ENCODE data around the gene PDXP. TPM values are rescaled to one million over a fixed set of nuclear protein-coding genes. Genes with fewer than 3 reads are reported as not detected.

The PDXP gene
- total and polyA plus RNA-seq, 2 of the 13 experiments (the other 11 are each of a cell fraction or from before 2014, with no cell fraction given) = 58.2 to 70.6 TPM

DNA sequence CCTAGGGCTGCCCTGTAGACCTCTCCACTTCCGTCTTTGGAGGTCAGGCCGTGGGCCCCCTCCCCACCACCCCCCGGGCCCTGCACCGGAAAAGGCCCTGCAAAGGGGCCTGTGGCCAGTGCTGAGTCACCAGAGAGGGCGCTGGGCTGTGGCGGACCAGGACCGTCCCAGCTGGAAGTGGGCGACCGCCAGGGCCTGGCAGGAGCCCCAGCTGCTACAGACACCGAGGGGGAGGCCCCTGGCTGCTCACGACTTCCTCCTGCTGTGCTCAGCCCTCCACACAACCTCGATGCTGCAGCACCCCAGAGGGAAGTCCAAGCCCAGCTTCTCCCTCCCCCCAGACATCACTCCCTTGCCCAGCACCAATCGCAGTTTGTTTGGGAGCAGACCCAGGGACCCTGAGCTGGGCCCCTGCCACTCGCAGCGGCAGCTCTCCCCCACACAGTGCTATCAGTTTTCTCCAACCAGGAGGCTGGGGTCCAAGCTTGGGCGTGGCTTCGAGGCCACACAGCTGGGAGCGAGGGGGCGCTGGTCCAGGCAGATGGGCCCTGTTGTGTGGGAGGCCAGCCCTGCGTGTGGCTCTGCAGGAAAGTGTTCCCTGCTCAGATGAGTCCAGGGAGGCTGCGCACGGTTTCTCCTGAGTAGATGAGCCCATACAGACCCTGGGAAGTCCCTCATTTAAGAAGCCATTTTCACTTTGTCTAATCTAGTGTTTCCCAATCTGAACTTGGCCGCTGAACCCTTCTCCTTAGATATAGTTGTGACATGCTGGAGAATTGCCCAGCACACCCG lies 24.7 kb upstream of the PDXP start (continued):
- no peak for TF ChIP-seq PAX8 (CRISPR knock-in tag; IDR thresholded peaks at IDR 0.05; ENCODE audit: borderline replicate concordance)
- TF ChIP-seq ZBTB10 (CRISPR knock-in tag; IDR thresholded peaks at IDR 0.05; ENCODE audit: borderline replicate concordance) = no peak; the same call in 1 of the 2 replicates
- no peak for TF ChIP-seq JUNB (CRISPR knock-in tag; IDR thresholded peaks at IDR 0.05; ENCODE audit: borderline replicate concordance)
- 0 out of 2 replicates have a peak, but pooled peaks have one; percentile 15 for TF ChIP-seq RAD21 (CRISPR knock-in tag; IDR thresholded peaks at IDR 0.05)
- 0 out of 2 replicates have a peak, but pooled peaks have one; percentile 50 for TF ChIP-seq BRF2 (CRISPR knock-in tag; IDR thresholded peaks at IDR 0.05)
- no peak for TF ChIP-seq NCOR1 (IDR thresholded peaks at IDR 0.05; ENCODE audit: borderline replicate concordance, low read length)
- peak; percentile 3; the same call in 1 of the 2 replicates for TF ChIP-seq ATF7-NPFF (CRISPR knock-in tag; IDR thresholded peaks at IDR 0.05; ENCODE audit: low read depth)
- TF ChIP-seq ZNF317 (CRISPR knock-in tag; IDR thresholded peaks at IDR 0.05) = peak; percentile 85
- no peak for TF ChIP-seq DNMT1 (CRISPR knock-in tag; IDR thresholded peaks at IDR 0.05)
- no peak for TF ChIP-seq ZIK1 (CRISPR knock-in tag; IDR thresholded peaks at IDR 0.05; ENCODE audit: borderline replicate concordance, low read depth)
- no peak for TF ChIP-seq ZNF75D (CRISPR knock-in tag; IDR thresholded peaks at IDR 0.05; ENCODE audit: borderline replicate concordance)
- no peak for TF ChIP-seq BRD4 (CRISPR knock-in tag; IDR thresholded peaks at IDR 0.05)
- peak; percentile 61; the same call in 1 of the 2 replicates for TF ChIP-seq HDAC2 (CRISPR knock-in tag; IDR thresholded peaks at IDR 0.05)
- TF ChIP-seq NRL (CRISPR knock-in tag; IDR thresholded peaks at IDR 0.05; ENCODE audit: borderline replicate concordance) = peak; percentile 17; the same call in 1 of the 2 replicates
- TF ChIP-seq, protein P1, sequence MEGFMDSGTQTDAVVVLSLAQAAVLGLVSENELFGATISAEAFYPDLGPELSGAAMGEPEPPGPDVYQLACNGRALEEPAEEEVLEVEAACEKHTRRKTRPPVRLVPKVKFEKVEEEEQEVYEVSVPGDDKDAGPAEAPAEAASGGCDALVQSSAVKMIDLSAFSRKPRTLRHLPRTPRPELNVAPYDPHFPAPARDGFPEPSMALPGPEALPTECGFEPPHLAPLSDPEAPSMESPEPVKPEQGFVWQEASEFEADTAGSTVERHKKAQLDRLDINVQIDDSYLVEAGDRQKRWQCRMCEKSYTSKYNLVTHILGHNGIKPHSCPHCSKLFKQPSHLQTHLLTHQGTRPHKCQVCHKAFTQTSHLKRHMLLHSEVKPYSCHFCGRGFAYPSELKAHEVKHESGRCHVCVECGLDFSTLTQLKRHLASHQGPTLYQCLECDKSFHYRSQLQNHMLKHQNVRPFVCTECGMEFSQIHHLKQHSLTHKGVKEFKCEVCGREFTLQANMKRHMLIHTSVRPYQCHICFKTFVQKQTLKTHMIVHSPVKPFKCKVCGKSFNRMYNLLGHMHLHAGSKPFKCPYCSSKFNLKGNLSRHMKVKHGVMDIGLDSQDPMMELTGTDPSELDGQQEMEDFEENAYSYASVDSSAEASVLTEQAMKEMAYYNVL (CRISPR knock-in tag; IDR thresholded peaks at IDR 0.05; ENCODE audit: borderline replicate concordance) = peak; percentile 16; the same call in 1 of the 2 replicates
- TF ChIP-seq, protein P2, sequence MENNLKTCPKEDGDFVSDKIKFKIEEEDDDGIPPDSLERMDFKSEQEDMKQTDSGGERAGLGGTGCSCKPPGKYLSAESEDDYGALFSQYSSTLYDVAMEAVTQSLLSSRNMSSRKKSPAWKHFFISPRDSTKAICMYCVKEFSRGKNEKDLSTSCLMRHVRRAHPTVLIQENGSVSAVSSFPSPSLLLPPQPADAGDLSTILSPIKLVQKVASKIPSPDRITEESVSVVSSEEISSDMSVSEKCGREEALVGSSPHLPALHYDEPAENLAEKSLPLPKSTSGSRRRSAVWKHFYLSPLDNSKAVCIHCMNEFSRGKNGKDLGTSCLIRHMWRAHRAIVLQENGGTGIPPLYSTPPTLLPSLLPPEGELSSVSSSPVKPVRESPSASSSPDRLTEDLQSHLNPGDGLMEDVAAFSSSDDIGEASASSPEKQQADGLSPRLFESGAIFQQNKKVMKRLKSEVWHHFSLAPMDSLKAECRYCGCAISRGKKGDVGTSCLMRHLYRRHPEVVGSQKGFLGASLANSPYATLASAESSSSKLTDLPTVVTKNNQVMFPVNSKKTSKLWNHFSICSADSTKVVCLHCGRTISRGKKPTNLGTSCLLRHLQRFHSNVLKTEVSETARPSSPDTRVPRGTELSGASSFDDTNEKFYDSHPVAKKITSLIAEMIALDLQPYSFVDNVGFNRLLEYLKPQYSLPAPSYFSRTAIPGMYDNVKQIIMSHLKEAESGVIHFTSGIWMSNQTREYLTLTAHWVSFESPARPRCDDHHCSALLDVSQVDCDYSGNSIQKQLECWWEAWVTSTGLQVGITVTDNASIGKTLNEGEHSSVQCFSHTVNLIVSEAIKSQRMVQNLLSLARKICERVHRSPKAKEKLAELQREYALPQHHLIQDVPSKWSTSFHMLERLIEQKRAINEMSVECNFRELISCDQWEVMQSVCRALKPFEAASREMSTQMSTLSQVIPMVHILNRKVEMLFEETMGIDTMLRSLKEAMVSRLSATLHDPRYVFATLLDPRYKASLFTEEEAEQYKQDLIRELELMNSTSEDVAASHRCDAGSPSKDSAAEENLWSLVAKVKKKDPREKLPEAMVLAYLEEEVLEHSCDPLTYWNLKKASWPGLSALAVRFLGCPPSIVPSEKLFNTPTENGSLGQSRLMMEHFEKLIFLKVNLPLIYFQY (CRISPR knock-in tag; IDR thresholded peaks at IDR 0.05; ENCODE audit: borderline replicate concordance) = no peak; the same call in 1 of the 2 replicates

Data from HepG2 (cell line).